Fibroblast of lung (primary cell): ENCODE measurements around the gene EEIG1.

Source experiments
- CTCF ChIP-seq, 2 donors: IDR thresholded peaks in 1 of 2; conservative IDR thresholded peaks in 1 of 2; 1 replicate in 1 of 2; 2 replicates in 1 of 2; pipeline ENCODE4 v1.5.1; 2011 to 2012; ENCODE audit warnings: low read length in 2 of 2, control low read depth in 1 of 2, inconsistent platforms in 1 of 2, low read depth in 1 of 2, mild to moderate bottlenecking in 1 of 2
- EZH2 ChIP-seq: IDR thresholded peaks from 2 replicates; pipeline ENCODE4 v1.5.1; 2012; ENCODE audit warnings: low read length, control low read depth, mild to moderate bottlenecking; ENCODE audit errors: missing control alignments

- TF ChIP-seq CTCF (conservative IDR thresholded peaks at IDR 0.05 in 1 of 2, IDR thresholded peaks at IDR 0.05 in 1 of 2; ENCODE audit: low read depth in 1 of 2, low read length in 2 of 2) (no peak), EZH2 (no peak)
These were observed 37.7 kb downstream of the EEIG1 start for GRCh38 chr9:127943011-127943662.
